ENCODE measurements around the gene OSBP2.
A peak's percentile ranks its signal among the peaks of the same experiment; 100 is the strongest.

The OSBP2 gene

GRCh38 chr22:30809086-30809485 lies 114.4 kb downstream of the OSBP2 start:
- DNase-seq (ENCODE audit: low spot score), result no peak

- no peak for DNase-seq (ENCODE audit: low spot score)
Observed at GRCh38 chr22:30810105-30810504, 115.4 kb downstream of the OSBP2 start.

GRCh38 chr22:30813936-30814335 lies 119.3 kb downstream of the OSBP2 start:
- no peak for DNase-seq (ENCODE audit: low spot score)

- DNase-seq (ENCODE audit: low spot score), result no peak
Observed at GRCh38 chr22:30816413-30816812, 121.7 kb downstream of the OSBP2 start.

GRCh38 chr22:30821381-30821780 lies 126.7 kb downstream of the OSBP2 start:
- DNase-seq (ENCODE audit: low spot score), result no peak

GRCh38 chr22:30821863-30822215 lies 127.2 kb downstream of the OSBP2 start:
- no peak for DNase-seq (ENCODE audit: low spot score)

- DNase-seq (ENCODE audit: low spot score), result peak; percentile 72
Observed at GRCh38 chr22:30822216-30823014, 127.7 kb downstream of the OSBP2 start.

GRCh38 chr22:30823015-30823370 lies 128.3 kb downstream of the OSBP2 start:
- no peak for DNase-seq (ENCODE audit: low spot score)

GRCh38 chr22:30824096-30824495 lies 129.4 kb downstream of the OSBP2 start:
- no peak for DNase-seq (ENCODE audit: low spot score)

GRCh38 chr22:30824711-30825110 lies 130.0 kb downstream of the OSBP2 start:
- DNase-seq (ENCODE audit: low spot score), result no peak

GRCh38 chr22:30825711-30826505 lies 131.2 kb downstream of the OSBP2 start:
- no peak for DNase-seq (ENCODE audit: low spot score)

GRCh38 chr22:30826670-30827355 lies 132.1 kb downstream of the OSBP2 start:
- DNase-seq (ENCODE audit: low spot score), result no peak

GRCh38 chr22:30827646-30828045 lies 133.0 kb downstream of the OSBP2 start:
- no peak for DNase-seq (ENCODE audit: low spot score)

- DNase-seq (ENCODE audit: low spot score), result no peak
Observed at GRCh38 chr22:30828187-30829155, 133.8 kb downstream of the OSBP2 start.

GRCh38 chr22:30829901-30830550 lies 135.4 kb downstream of the OSBP2 start:
- DNase-seq (ENCODE audit: low spot score), result no peak

GRCh38 chr22:30830907-30831306 lies 136.2 kb downstream of the OSBP2 start:
- no peak for DNase-seq (ENCODE audit: low spot score)

GRCh38 chr22:30832407-30832987 lies 137.8 kb downstream of the OSBP2 start:
- no peak for DNase-seq (ENCODE audit: low spot score)

- DNase-seq (ENCODE audit: low spot score), result no peak
Observed at GRCh38 chr22:30833322-30833721, 138.6 kb downstream of the OSBP2 start.

GRCh38 chr22:30837531-30837930 lies 142.9 kb downstream of the OSBP2 start:
- no peak for DNase-seq (ENCODE audit: low spot score)

- DNase-seq (ENCODE audit: low spot score), result no peak
Observed at GRCh38 chr22:30838111-30838510, 143.4 kb downstream of the OSBP2 start.

- DNase-seq (ENCODE audit: low spot score), result no peak
Observed at GRCh38 chr22:30841273-30841672, 146.6 kb downstream of the OSBP2 start.
